Kidney epithelial cell (primary cell): ENCODE data around the gene HNRNPA0. TPM values are rescaled to one million over a fixed set of nuclear protein-coding genes. Genes with fewer than 3 reads are reported as not detected.
A peak's percentile ranks its signal among the peaks of the same experiment; 100 is the strongest.

Experiments
- DNase-seq: peaks from one replicate; pipeline ENCODE4 v3.0.0-alpha.2; 2010; ENCODE audit warnings: low read depth
- H3K27me3 ChIP-seq: 2 replicates; pipeline ENCODE4 v1.6.0; 2011; ENCODE audit warnings: low read length; ENCODE audit not compliant: control insufficient read depth, insufficient read depth
- H3K36me3 ChIP-seq: 2 replicates; pipeline ENCODE4 v1.5.1; 2011; ENCODE audit warnings: low read length; ENCODE audit not compliant: control insufficient read depth, insufficient read depth
- H3K4me3 ChIP-seq: 2 replicates; pipeline ENCODE4 v1.5.1; 2011; ENCODE audit warnings: low read depth, mild to moderate bottlenecking, control low read depth, low read length
- total RNA-seq: library from RNA; depleted of rRNA; stranded (reverse); fragments of >200 nt; gene quantifications from 2 replicates; pipeline ENCODE4 v1.2.3, GENCODE V29; 2015
- TF ChIP-seq, protein P1 (sequence below): IDR thresholded peaks from 2 replicates; pipeline ENCODE4 v1.5.1; 2011; ENCODE audit warnings: mild to moderate bottlenecking, moderate library complexity, low read length, control low read depth, inconsistent platforms; ENCODE audit not compliant: insufficient read depth, poor library complexity, severe bottlenecking

The HNRNPA0 gene
- total RNA-seq, 1 donor from 2014 or later, result 14.7 TPM

DNA sequence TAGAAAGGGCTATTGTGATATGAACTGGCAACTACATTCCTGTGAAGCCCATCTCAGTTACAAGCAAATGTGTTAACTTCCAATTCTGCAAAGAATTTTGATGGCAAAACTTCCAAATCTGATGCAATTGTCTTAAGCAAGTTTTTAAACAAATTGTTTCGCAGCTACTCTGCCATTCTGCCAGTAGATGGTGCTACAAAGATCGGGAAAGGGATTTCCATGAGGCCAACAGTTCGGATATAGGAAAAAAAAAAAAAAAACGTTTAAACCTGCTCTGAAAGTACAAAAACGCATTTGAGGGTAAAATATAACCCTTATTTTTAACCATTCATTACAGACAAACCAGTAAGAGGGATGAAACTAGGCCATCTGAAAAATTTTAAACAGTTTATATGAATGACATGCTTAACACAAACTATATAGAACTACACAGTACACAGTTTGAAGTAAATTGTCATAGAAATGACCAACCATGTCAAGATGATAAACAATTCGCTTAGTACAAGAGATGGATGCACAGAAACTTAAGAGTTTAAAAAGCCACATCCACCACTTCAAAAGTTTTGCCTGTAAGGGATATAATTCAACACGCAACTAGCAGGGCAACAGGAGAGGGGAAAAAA is 2.2 kb downstream of the HNRNPA0 start:
- peak overlapping the region; percentile 74 for H3K4me3 ChIP-seq
- H3K27me3 ChIP-seq, result no peaks in the 10 kb centered on the region
- H3K36me3 ChIP-seq, result no peaks in the 10 kb centered on the region
- peak; percentile 37 for DNase-seq
- TF ChIP-seq, protein P1, sequence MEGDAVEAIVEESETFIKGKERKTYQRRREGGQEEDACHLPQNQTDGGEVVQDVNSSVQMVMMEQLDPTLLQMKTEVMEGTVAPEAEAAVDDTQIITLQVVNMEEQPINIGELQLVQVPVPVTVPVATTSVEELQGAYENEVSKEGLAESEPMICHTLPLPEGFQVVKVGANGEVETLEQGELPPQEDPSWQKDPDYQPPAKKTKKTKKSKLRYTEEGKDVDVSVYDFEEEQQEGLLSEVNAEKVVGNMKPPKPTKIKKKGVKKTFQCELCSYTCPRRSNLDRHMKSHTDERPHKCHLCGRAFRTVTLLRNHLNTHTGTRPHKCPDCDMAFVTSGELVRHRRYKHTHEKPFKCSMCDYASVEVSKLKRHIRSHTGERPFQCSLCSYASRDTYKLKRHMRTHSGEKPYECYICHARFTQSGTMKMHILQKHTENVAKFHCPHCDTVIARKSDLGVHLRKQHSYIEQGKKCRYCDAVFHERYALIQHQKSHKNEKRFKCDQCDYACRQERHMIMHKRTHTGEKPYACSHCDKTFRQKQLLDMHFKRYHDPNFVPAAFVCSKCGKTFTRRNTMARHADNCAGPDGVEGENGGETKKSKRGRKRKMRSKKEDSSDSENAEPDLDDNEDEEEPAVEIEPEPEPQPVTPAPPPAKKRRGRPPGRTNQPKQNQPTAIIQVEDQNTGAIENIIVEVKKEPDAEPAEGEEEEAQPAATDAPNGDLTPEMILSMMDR, result peak; percentile 78

DNA sequence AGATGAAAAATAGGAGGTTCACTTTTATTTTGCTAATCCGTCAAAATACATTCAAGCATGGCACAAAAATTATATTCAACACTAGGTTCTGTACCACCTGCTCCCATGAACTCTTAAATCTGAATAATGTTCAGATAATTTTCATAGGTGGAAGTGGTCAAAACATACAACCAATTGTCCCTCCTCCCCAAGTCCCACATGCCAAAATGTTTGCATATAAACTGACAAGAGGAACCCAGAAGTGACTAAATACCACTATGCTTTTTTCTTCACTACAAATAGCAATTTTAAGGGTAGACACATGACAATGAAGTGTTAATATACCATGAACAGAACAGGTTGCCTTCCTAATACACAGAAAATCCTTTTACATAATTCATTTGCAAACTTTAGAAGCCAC is 3.7 kb downstream of the HNRNPA0 start:
- Histone ChIP-seq H3K27me3 (no peaks in the 10 kb centered on the region), H3K36me3 (no peaks in the 10 kb centered on the region), H3K4me3 (no peak overlapping the region)
- DNase-seq, result no peak
- TF ChIP-seq, protein P1, result no peak

DNA sequence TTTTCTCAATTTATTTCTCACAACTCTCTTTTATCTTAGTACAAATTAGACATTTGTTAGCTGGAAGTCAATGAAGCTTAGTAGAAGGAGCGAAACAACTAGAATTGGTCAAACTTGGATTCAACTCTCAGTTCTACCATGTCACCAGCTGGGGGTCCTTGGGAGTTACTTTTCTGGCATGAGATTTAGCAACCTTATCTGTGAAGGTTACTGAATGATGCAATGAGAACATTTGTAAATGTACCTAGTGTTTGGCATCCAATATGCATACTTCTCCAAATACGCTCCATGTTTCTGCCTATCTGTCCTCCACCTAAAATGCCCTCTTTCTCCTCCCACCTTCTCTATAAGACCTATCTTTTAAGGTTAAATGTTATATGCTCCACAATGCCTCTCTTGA is 6.3 kb downstream of the HNRNPA0 start:
- H3K27me3 ChIP-seq, result no peaks in the 10 kb centered on the region
- H3K4me3 ChIP-seq, result no peak overlapping the region
- DNase-seq, result no peak
- TF ChIP-seq, protein P1, result no peak
- H3K36me3 ChIP-seq, result no peaks in the 10 kb centered on the region

DNA sequence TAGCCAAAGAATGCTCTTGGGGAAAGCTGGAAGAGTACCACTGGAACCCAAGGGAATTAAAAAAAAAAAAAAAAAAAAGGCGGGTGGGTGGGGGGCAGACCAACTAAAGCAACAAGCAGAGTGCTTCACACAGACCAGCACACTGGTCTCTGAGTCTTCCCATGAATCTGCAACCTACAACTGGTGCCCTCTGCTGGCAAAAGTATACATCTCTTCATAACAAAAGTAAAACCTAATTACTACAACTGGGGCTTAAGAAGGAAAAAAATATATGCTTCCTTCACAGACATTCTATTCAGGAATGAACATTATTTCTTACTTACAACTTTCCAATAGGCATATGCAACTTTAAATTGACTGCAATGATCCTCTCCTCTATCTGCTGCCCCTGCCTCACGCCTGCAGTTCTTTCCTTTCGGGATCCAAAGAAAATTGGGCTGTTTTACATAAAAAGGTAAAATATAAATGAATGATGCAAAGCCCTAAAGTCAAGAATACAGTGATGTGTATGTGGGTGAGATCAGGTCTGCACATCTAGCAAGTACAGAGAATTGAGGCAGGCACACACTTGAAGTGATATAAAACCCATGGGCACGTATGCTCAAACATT is 11.0 kb downstream of the HNRNPA0 start:
- Histone ChIP-seq H3K27me3 (no peaks in the 10 kb centered on the region), H3K36me3 (no peaks in the 10 kb centered on the region), H3K4me3 (no peak overlapping the region)
- DNase-seq, result peak; percentile 47
- TF ChIP-seq, protein P1, result peak; percentile 67

DNA sequence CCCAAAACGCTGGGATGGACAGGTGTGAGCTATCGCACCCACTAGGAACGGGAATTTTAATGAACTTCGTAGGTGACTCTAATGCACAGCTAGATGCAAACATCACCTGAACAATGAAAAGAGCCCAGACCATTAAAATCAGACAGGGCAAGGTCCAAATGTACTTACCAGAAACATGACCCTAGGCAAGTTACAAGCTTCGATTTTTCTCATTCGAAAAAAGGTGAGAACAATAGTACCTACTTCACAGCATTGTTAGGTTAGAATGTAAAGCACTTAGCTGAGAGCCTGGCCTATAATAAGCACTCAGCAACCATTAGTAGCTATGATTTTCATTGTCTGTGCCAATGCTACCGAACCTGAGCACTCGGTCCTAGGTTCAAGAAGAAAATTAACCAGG is 12.4 kb downstream of the HNRNPA0 start:
- Histone ChIP-seq H3K4me3 (no peak overlapping the region), H3K36me3 (no peaks in the 10 kb centered on the region), H3K27me3 (no peaks in the 10 kb centered on the region)
- TF ChIP-seq, protein P1, result no peak
- no peak for DNase-seq

DNA sequence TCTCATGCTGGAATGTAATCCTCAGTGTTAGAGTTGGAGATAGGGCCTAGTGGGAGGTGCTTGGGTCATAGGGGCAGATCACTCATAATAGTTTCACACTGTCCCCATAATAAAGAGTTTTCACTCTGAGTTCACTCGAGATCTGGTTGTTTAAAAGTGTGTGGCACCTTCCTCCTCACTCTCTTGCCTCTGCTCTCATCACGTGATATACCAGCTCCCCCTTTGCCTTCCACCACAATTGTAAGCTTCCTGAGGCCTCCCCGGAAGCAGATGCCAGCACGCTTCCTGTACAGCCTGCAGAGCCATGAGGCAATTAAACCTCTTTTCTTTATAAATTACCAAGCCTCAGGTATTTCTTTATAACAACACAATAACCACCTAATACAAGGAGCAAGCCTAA is 14.4 kb downstream of the HNRNPA0 start:
- no peak for DNase-seq
- no peaks in the 10 kb centered on the region for H3K36me3 ChIP-seq
- TF ChIP-seq, protein P1, result no peak
- H3K27me3 ChIP-seq, result no peaks in the 10 kb centered on the region
- no peak overlapping the region for H3K4me3 ChIP-seq
